Measurements from ENCODE around the gene OR3A2.

DNA sequence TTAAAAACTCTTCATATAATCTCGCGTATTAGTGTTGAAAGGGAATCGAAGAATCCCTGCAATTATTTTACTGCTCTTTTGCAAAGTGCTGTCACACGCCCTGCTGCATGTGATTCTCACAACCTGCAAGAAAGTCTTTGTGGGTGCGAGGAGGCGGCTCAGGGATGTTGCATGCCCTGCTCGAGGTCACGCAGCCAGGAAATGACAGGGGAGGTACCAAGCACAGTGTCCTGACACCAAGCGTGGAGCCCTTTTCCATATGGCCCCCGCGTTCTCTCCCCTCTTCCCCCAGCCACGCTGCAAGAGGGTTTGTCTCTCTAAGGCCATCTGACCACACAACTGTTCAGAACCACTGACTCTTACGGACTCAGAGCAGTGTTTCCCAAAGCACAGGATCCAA, 125.5 kb downstream of the OR3A2 start:
- TF ChIP-seq POLR2AphosphoS5 (IDR thresholded peaks at IDR 0.05): no peak
- TF ChIP-seq, protein P1, sequence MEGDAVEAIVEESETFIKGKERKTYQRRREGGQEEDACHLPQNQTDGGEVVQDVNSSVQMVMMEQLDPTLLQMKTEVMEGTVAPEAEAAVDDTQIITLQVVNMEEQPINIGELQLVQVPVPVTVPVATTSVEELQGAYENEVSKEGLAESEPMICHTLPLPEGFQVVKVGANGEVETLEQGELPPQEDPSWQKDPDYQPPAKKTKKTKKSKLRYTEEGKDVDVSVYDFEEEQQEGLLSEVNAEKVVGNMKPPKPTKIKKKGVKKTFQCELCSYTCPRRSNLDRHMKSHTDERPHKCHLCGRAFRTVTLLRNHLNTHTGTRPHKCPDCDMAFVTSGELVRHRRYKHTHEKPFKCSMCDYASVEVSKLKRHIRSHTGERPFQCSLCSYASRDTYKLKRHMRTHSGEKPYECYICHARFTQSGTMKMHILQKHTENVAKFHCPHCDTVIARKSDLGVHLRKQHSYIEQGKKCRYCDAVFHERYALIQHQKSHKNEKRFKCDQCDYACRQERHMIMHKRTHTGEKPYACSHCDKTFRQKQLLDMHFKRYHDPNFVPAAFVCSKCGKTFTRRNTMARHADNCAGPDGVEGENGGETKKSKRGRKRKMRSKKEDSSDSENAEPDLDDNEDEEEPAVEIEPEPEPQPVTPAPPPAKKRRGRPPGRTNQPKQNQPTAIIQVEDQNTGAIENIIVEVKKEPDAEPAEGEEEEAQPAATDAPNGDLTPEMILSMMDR (IDR thresholded peaks at IDR 0.05): no peak
- TF ChIP-seq EP300 (IDR thresholded peaks at IDR 0.05): no peak
- TF ChIP-seq POLR2A (IDR thresholded peaks at IDR 0.05; ENCODE audit: low read depth): no peak

Data from esophagus muscularis mucosa (tissue), 4 donors.